Fibroblast of skin of back (primary cell): Measurements from ENCODE around the gene LARP1B. TPM values are rescaled to one million over a fixed set of nuclear protein-coding genes. Genes with fewer than 3 reads are reported as not detected.
"Not testable (repeated sequence)": the region's sequence is repeated elsewhere in the genome, so short reads cannot be mapped to it uniquely, and the experiment has no call there.

Experiments
- DNase-seq: peaks from one replicate; pipeline ENCODE4 v3.0.0-alpha.2; 2013
- polyA plus RNA-seq, 2 experiments: library from polyadenylated mRNA; unstranded; fragments of 120-200 nt; gene quantifications; one replicate each; pipeline ENCODE4 v1.2.1, GENCODE V29; 2013; ENCODE audit not compliant: insufficient read length in 2 of 2

The LARP1B gene
- polyA plus RNA-seq (2013, experiment 1 of 2; ENCODE audit: insufficient read length), result 14.2 TPM
- 16.7 TPM for polyA plus RNA-seq (2013, experiment 2 of 2; ENCODE audit: insufficient read length)

- DNase-seq, result peak; percentile 98
Observed at GRCh38 chr4:128060699-128061565, at the start of gene LARP1B. Gene LARP1B (plus strand): TSS chr4:128061312. CDS start chr4:128074952, 13,640 bp downstream.

- no peak for DNase-seq
Observed at GRCh38 chr4:128025319-128025718, 35.8 kb upstream of the LARP1B start.

GRCh38 chr4:128029907-128030306 is 31.2 kb upstream of the LARP1B start:
- no peak for DNase-seq

- no peak for DNase-seq
Observed at GRCh38 chr4:128031756-128032384, 29.2 kb upstream of the LARP1B start.

- DNase-seq, result no peak
Observed at GRCh38 chr4:128039568-128039967, 21.5 kb upstream of the LARP1B start.

- DNase-seq, result not testable (repeated sequence)
Observed at GRCh38 chr4:128047019-128047418, 14.1 kb upstream of the LARP1B start.

- not testable (repeated sequence) for DNase-seq
Observed at GRCh38 chr4:128047514-128047913, 13.6 kb upstream of the LARP1B start.

GRCh38 chr4:128051229-128051628 is 9.9 kb upstream of the LARP1B start:
- DNase-seq, result not testable (repeated sequence)

- not testable (repeated sequence) for DNase-seq
Observed at GRCh38 chr4:128054907-128055306, 6.2 kb upstream of the LARP1B start.

GRCh38 chr4:128055441-128056206 is 5.5 kb upstream of the LARP1B start:
- DNase-seq, result not testable (repeated sequence)

GRCh38 chr4:128056396-128056795 is 4.7 kb upstream of the LARP1B start:
- DNase-seq, result no peak

- DNase-seq, result peak; percentile 11
Observed at GRCh38 chr4:128060121-128060698, 902 bp upstream of the LARP1B start.

GRCh38 chr4:128061566-128062536 is 739 bp downstream of the LARP1B start:
- DNase-seq, result peak; percentile 49

GRCh38 chr4:128066453-128066820 is 5.3 kb downstream of the LARP1B start:
- DNase-seq, result not testable (repeated sequence)

GRCh38 chr4:128068918-128069317 is 7.8 kb downstream of the LARP1B start:
- peak; percentile 24 for DNase-seq

- DNase-seq, result no peak
Observed at GRCh38 chr4:128076464-128076863, 15.4 kb downstream of the LARP1B start.

- not testable (repeated sequence) for DNase-seq
Observed at GRCh38 chr4:128095293-128095692, 34.2 kb downstream of the LARP1B start.

GRCh38 chr4:128107766-128108165 is 46.7 kb downstream of the LARP1B start:
- peak; percentile 34 for DNase-seq

GRCh38 chr4:128123036-128123435 is 61.9 kb downstream of the LARP1B start:
- peak; percentile 3 for DNase-seq

GRCh38 chr4:128130621-128131020 is 69.5 kb downstream of the LARP1B start:
- DNase-seq, result no peak

- DNase-seq, result no peak
Observed at GRCh38 chr4:128134925-128135324, 73.8 kb downstream of the LARP1B start.
